NOMO-1 treated with dmso at 0.1 percent for 144 hours (cell line): ENCODE data around the gene ACSS1.

Experiments
- DNase-seq: peaks from one replicate; lab custom pipeline; 2025; ENCODE audit not compliant: unreplicated experiment; lab: John Stamatoyannopoulos, UW

ACSS1 gene

DNA sequence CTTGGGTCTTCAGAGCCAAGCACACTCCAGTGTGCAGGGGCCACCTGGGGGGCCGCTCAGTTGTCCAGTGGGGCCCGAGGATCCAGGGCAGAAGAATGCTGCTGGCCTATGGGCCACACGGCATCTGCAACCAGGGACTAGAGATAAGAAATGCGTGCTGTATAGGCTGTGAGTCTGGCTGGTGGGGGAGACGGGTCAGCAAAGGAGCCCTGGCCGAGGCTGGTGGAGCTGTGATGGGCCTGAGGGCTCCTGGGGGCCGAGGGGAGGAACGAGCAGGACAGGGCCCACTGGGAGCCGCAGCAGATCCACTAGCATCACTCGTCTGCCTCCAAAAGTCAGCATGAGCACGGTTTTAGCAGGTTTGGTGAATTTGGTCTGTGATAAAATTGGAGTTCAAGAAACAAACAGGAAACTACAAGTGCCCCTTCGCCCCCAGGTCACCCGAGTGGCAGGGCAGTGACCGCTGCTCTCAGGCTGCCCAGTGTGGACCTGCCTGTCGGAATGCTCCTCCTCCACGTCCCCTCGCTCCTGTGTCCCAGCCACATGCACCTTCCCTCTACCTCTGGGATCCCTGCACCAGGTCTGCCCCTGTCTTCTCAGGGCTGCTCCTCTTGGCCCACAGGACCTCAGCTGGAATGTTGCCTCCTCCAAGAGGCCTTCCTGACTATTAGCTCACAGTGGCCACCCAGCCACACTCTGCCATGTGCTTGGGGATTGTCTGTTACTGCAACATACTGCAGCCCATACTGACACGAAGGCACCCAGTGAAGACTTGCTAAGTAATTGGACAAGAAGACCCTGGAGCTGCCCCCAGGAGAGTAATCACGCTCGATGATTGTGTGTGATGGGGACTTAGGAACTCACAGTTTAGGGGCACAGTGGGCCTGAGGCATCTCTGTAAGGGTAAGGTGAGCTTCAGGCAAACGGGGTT, 10.9 kb downstream of the ACSS1 start:
- no peak for DNase-seq

DNA sequence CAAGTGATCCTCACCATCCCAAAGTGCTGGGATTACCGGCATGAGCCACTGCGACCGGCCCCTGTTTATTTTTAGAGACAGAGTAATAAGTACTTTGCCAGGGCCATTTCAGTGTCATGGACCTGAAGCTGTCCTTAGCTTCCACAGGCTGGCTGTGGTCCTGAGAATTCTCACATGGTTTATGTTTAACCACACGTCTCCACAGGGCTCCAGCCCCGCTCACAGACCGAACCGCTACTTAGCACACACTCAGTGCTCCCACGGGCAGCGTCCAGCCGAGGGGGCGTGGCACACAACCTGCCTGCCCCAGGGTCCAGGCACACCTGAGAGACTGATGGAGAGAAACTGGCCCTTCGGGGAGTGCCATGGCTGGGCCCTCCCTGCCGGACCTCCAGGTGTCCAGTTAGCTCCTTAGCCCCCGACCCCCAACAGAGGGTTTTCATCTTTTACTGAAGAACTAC, 11.7 kb downstream of the ACSS1 start:
- DNase-seq = no peak

- DNase-seq = no peak
Measured at GRCh38 chr20:25045343-25045712, 12.6 kb downstream of the ACSS1 start.

DNA sequence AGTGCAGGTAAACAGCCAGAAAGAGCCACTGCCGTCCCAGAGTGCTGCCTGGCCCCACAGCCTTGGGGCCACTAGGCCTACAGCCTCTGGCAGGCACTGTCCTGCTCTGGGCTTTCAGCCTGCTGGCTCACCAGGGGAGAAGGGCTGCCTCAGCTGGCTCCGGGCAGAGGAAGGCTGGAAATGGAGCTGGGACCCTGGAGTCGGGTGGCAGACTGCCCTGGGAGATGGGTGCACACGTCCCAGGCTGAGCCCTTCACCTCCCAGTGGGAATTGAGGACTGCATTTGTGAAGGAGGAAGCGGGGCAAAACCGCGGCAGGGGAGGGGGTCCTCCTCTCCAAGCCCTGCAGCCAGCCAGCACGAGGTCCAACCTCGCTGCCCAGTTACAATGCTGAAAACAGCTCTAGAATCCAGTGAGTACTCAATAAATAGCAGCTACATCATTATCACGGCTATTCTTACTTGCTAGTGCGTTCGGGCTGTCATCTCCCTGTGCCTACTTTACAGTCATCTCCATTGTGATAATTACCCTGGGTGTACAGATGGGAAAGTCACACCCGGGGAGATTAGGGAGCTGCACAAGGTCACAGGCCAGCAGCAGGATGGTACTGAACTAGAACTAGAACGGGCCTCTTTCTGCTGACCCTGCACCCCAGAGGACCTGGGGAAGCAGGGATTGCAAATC, 13.1 kb downstream of the ACSS1 start:
- no peak for DNase-seq

GRCh38 chr20:25044261-25044560, 13.7 kb downstream of the ACSS1 start:
- DNase-seq = no peak

GRCh38 chr20:25043499-25044260, 14.3 kb downstream of the ACSS1 start:
- no peak for DNase-seq

DNA sequence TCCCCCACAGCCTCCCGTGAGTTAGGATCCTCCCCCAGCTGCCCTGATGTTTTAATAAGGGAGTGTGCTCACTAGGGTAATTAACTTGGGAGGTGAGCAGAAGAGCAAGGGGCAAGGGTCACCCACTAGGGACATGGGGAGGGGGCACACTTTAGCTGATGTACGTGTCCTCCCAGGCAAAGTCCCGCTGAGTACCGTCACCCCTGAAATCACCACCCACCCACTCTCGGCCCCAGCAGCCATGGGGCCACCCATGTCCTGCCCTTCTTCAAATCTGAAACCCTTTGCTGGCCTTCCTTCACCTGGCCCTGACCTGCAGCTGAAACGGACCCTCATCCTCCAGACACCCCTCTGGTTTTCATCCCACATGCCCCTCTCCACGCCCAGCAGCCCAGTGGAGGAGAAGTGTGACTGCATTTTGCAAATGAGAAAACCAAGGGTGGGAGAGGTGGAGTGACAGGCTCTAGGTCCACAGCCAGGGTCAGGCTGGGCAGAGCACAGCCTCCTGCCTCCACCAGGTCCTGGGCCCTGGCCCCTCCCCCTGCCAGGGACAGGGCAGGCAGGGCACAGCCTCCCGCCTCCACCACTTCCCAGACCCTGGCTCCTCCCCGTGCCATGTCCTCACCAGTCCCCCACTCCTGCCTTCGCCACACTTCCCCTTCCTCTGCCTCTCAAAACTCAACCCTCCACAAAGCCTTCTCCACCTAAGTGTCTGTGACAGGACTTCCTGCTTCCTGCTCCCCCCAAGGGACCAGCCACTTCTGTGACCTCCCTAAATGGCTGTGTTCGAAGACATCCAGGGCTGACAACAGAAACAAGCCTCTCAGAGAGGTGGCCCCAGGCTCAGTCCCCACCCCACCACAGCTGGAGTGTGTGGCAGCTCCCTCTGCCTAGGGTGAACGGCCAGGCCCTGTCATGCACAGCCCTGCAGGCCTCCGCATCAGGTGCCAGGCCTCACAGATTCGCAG, 15.1 kb downstream of the ACSS1 start:
- DNase-seq = peak; percentile 81

- no peak for DNase-seq
Measured at GRCh38 chr20:25041813-25042530, 16.0 kb downstream of the ACSS1 start.

DNA sequence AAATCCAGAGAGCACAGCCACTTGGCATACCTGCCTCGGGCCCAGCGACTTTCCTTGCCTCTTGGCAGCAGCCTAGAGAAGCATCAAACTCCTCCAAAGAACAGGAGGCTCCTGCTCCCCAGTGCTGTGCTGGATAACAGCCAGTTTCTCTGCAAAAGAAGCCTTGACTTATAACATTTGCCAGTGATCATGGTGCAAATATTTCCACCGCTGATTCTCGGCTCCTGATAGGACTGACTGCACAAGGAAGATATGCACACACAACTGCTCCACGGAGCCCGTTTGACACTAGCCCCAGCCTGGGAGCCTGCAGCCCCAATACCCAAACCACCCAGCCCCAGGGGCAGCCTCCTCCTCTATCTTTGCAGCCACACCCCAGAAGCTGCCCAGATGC, 17.5 kb downstream of the ACSS1 start:
- no peak for DNase-seq

DNA sequence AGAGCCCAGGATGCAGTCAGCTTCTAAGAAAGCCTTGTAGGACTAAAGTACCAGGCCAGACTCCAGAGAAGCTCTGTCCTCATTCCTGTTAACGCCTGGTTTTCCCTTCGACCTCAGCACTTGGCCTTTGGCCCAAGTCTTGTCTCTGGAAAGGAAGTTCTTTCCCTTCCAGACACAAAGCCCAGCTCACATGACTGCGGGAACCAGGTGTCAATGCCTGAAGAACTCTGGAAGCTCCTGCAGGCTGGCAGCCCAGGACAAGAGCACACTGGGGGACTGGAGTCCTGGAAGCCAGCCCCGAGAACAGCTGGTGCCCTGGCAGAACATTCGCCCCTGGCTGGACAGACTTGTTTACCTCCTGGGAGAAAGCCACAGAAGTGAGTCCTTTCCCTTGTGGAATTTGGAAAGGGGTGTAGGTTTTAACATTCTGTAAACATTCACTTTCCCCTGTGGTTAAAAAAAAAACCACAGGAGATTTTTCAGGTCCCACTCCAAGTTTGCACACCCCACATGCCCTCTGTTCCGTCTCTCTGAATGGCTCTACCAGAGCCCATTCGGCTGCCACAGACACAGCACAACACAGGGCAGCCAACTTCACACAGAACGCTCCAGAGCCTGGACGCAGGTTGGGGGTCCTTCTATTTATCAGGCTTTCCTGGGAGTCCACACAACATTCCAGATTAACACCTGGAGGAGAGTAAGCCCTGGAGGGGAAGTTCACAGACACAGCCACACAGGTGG, 18.1 kb downstream of the ACSS1 start:
- DNase-seq = no peak

DNA sequence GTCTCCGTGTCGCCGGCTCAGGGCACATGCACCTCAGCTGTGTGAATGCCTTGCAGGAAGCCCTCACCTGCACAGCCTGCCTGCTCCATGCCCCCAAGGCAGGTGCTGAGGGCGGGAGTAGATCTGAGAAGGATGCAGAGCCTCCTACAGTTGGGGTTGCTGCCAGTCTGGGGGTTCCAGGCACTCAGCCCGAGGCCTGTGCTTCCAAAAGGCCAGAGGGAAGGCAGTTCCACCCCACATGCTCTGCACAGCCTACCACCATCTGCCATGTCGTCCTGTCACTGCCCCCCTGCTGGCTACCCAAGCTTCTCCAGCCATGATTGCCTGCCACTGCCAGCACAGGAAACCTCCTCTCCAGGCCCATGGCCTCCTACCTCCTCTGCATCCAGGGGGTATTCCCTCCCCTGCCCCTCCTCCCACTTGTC, 19.3 kb downstream of the ACSS1 start:
- no peak for DNase-seq

DNA sequence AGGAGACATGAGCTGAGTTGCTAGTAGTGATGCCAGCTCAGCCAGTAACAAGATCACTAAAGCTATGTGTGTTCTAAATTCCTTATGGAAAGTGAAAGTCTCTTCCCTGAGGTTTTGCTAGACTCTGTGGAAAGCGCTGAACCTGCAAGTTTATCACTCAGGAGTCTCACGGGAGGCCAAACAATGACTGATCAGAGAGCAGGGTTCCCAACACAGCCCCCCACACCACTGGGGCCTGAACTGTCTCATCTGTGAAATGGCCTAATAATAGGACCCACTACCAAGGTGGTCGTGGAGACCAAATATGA, 19.9 kb downstream of the ACSS1 start:
- DNase-seq = no peak

- DNase-seq = no peak
Measured at GRCh38 chr20:25037288-25038102, 20.4 kb downstream of the ACSS1 start.

DNA sequence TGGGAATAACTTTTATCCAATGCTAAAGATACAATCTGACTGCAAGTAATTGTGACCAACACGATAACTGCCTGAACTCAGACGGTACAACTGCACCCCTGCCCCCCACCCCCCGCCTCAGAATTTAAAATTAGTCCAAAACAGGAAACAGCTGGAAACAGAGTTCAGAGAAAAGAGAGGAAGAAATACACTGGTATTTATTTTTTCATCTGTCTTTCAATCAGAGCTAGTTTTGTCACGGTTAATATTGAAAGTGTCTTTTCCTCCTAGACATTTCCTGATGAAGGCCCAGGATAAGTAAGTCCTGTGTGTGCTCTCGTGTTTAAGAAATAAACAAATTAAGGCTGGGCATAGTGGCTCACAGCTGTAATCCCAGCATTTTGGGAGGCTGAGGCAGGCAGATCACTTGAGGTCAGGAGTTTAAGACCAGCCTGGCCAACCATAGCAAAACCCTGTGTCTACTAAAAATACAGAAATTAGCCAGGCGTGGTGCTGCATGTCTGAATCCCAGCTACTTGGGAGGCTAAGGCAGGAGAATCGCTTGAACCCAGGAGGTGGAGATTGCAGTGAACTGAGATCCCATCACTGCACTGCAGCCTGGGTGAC, 21.5 kb downstream of the ACSS1 start:
- DNase-seq = no peak

- no peak for DNase-seq
Measured at GRCh38 chr20:25035921-25036320, 22.0 kb downstream of the ACSS1 start.

GRCh38 chr20:25033924-25034300, 24.0 kb downstream of the ACSS1 start:
- DNase-seq = no peak

DNA sequence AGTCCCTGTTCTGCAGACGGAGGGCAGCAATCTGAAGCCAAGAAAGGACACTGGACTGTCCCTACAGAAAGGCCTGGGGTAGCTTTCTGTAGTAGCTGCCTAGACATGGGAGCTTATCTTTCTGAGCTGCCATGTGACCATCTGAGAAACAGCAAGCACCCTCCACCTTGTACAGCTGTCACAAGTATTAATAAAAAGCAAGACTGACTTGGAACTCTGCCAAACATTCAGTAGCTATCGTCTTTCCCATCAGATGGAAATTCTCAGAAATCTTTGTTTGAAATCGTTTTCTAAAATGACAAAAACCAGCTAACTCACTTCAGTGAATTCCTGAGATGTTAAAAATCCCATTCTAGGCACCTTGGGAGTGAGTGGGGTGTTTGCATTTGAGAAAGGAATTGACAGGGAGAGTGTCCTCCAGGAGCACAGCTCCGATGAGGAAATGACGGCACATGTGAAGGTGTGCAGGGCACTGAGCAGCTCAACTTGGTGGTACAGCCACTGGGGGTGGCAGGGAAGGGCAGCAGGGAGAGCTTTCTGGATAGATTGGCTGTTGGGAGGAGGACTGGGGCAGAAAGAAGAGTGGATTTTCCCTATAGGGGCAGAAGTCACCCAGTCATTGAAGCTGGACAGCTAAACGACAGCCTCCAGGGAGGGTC, 24.5 kb downstream of the ACSS1 start:
- DNase-seq = no peak
